CD14-positive monocyte (primary cell): ENCODE data around the gene VSIG10L2. TPM values are rescaled to one million over a fixed set of nuclear protein-coding genes. Genes with fewer than 3 reads are reported as not detected.

ENCODE experiments used
- DNase-seq, 3 donors: peaks; one replicate each; pipeline ENCODE4 v3.0.0-alpha.2; 2011 to 2022
- H2AFZ ChIP-seq: 2 replicates; pipeline ENCODE4 v1.6.0; 2012; ENCODE audit warnings: mild to moderate bottlenecking, low read depth, low read length, inconsistent platforms; ENCODE audit not compliant: insufficient read depth, poor library complexity, severe bottlenecking
- H3K27ac ChIP-seq, 2 donors: 1 replicate in 1 of 2; 2 replicates in 1 of 2; pipeline ENCODE4 v1.5.1; 2012 to 2013; ENCODE audit warnings: low read length in 2 of 2, control low read depth in 1 of 2, inconsistent platforms in 1 of 2, low read depth in 1 of 2, mild to moderate bottlenecking in 1 of 2
- H3K27me3 ChIP-seq, 2 donors: one replicate each; pipeline versions ENCODE4 v1.6.0 to v1.6.1; 2011 to 2013; ENCODE audit warnings: low read length in 2 of 2; ENCODE audit not compliant: control insufficient read depth in 2 of 2, insufficient read depth in 2 of 2
- H3K36me3 ChIP-seq, 2 donors: replicated peaks in 1 of 2; 1 replicate in 1 of 2; 2 replicates in 1 of 2; pipeline versions ENCODE4 v1.5.1 to v1.6.1; 2012 to 2013; ENCODE audit warnings: low read length in 2 of 2, control low read depth in 1 of 2, inconsistent platforms in 1 of 2, mild to moderate bottlenecking in 1 of 2; ENCODE audit not compliant: insufficient read depth in 2 of 2, control insufficient read depth in 1 of 2
- H3K4me1 ChIP-seq, 2 donors: 1 replicate in 1 of 2; 2 replicates in 1 of 2; pipeline versions ENCODE4 v1.5.1 to v1.6.1; 2012 to 2013; ENCODE audit warnings: low read length in 2 of 2, control low read depth in 1 of 2, inconsistent platforms in 1 of 2, mild to moderate bottlenecking in 1 of 2, moderate library complexity in 1 of 2; ENCODE audit not compliant: insufficient read depth in 2 of 2, control insufficient read depth in 1 of 2
- H3K4me2 ChIP-seq: replicated peaks from 2 replicates; pipeline ENCODE3; 2012; ENCODE audit warnings: low read length, moderate library complexity, mild to moderate bottlenecking; ENCODE audit not compliant: poor library complexity, severe bottlenecking; ENCODE audit errors: extremely low read depth
- H3K4me3 ChIP-seq, 3 experiments: fragments of 200-600 bp in 1 of 3; sonication (generic) in 1 of 3; replicated peaks in 1 of 3; 1 replicate in 2 of 3; 2 replicates in 1 of 3; pipeline ENCODE4 v1.5.1; 2011 to 2013; ENCODE audit warnings: low read length in 3 of 3, mild to moderate bottlenecking in 3 of 3, control low read depth in 2 of 3, low read depth in 2 of 3, inconsistent platforms in 1 of 3, moderate library complexity in 1 of 3
- H3K79me2 ChIP-seq: 2 replicates; pipeline ENCODE4 v1.6.0; 2012; ENCODE audit warnings: mild to moderate bottlenecking, control low read depth, inconsistent platforms, low read length, moderate library complexity; ENCODE audit not compliant: insufficient read depth
- H3K9ac ChIP-seq: 2 replicates; pipeline ENCODE4 v1.6.0; 2017; ENCODE audit warnings: low read length, mild to moderate bottlenecking; ENCODE audit not compliant: insufficient read depth, poor library complexity, severe bottlenecking
- H3K9me3 ChIP-seq, 2 donors: replicated peaks in 1 of 2; 1 replicate in 1 of 2; 2 replicates in 1 of 2; pipeline versions ENCODE4 v1.5.1 to v1.6.1; 2012 to 2013; ENCODE audit warnings: low read length in 2 of 2, control low read depth in 1 of 2; ENCODE audit not compliant: control insufficient read depth in 1 of 2, insufficient read depth in 1 of 2
- H4K20me1 ChIP-seq: 2 replicates; pipeline ENCODE4 v1.6.0; 2012; ENCODE audit warnings: mild to moderate bottlenecking, low read length, control low read depth, moderate library complexity; ENCODE audit not compliant: insufficient read depth
- H3K27ac Mint-ChIP-seq, 7 donors: one replicate each; pipeline ENCODE4 v1.8.0; 2020; ENCODE audit warnings: mild to moderate bottlenecking in 7 of 7, mixed read lengths in 7 of 7, moderate library complexity in 6 of 7, inconsistent platforms in 2 of 7
- H3K27me3 Mint-ChIP-seq, 3 donors: one replicate each; pipeline ENCODE4 v1.8.0; 2021 to 2022; ENCODE audit warnings: low read depth in 3 of 3, mild to moderate bottlenecking in 3 of 3, mixed read lengths in 3 of 3, moderate library complexity in 3 of 3, inconsistent platforms in 1 of 3
- H3K36me3 Mint-ChIP-seq, 2 donors: one replicate each; pipeline ENCODE4 v1.8.0; 2020; ENCODE audit warnings: mixed read lengths in 2 of 2, inconsistent platforms in 1 of 2, mild to moderate bottlenecking in 1 of 2
- H3K4me1 Mint-ChIP-seq: one replicate; pipeline ENCODE4 v1.8.0; 2020; ENCODE audit warnings: mild to moderate bottlenecking, mixed read lengths
- H3K4me3 Mint-ChIP-seq, 2 donors: one replicate each; pipeline ENCODE4 v1.8.0; 2020; ENCODE audit warnings: mild to moderate bottlenecking in 2 of 2, mixed read lengths in 2 of 2, moderate library complexity in 1 of 2
- H3K9me3 Mint-ChIP-seq, 7 donors: one replicate each; pipeline ENCODE4 v1.8.0; 2020 to 2022; ENCODE audit warnings: mixed read lengths in 7 of 7, mild to moderate bottlenecking in 6 of 7, moderate library complexity in 6 of 7, inconsistent platforms in 2 of 7
- WGBS: methylation state at CpG from one replicate; pipeline ENCODE4 v1.1.5; 2013; ENCODE audit warnings: missing lambda C conversion rate; ENCODE audit not compliant: insufficient coverage; 5-methylcytosine and 5-hydroxymethylcytosine counted together
- intact Hi-C, 2 donors: fragments of 100-400 bp; cut with micrococcal nuclease; formaldehyde crosslinking; loops; one replicate each; pipeline versions ENCODE4 v1.15.0 to v1.15.1; 2023
- polyA plus RNA-seq, 3 donors: library from polyadenylated mRNA; depleted of rRNA in 1 of 3; unstranded in 2 of 3; stranded (reverse) in 1 of 3; fragments of 300-500 nt in 2 of 3; fragments of >200 nt in 1 of 3; fragmentation: Illumina TruSeq in 2 of 3; gene quantifications; 1 replicate in 2 of 3; 2 replicates in 1 of 3; pipeline ENCODE4 v1.2.3, GENCODE V29; 2012 to 2021
- TF ChIP-seq, protein P1 (sequence below): fragments of 200-600 bp; IDR thresholded peaks from one replicate; pipeline ENCODE4 v1.8.0; 2022; ENCODE audit warnings: antibody characterized with exemption, mild to moderate bottlenecking

VSIG10L2 gene
- polyA plus RNA-seq, 3 donors = not detected

DNA sequence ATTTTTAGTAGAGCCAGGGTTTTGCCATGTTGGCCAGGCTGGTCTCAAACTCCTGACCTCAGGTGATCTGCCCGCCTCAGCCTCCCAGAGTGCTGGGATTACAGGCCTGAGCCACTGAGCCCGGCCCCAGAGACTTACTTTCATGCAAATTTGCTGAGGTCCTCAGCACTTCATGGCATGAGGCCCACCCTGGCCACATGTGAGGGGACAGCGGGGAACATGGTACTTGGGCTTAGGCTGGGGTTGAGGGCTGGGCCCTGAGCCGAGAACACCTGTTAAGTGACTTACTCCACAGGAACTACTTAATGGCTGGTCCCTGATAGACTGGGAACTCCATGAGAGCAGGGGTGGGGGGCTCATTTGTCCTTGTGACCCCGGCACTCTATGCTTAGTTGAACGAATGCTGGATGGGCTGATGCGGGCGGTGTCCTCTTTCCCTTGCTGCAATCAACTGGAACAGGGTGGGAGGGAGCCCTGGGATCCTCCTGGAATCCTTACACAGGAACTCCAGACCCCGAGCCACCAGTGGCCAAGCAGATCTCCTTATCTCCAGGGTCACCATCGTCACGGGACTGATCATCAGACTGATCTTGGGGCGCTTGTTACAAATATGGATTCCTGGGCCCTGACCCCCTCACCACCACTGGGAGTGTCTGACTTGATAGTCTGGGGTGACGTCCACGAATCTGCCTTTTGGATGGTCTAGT lies 1.0 kb downstream of the VSIG10L2 start:
- Histone ChIP-seq H4K20me1 (no peaks in the 10 kb centered on the region), H3K36me3 (no peaks in the 10 kb centered on the region), H3K79me2 (no peaks in the 10 kb centered on the region), H3K9ac (no peak overlapping the region), H3K27me3 (no peaks in the 10 kb centered on the region), H3K9me3 (no peaks in the 10 kb centered on the region), H2AFZ (no peak overlapping the region), H3K4me2 (no peak overlapping the region), H3K4me1 (no peaks in the 10 kb centered on the region), H3K4me3 (no peak overlapping the region), H3K27ac (no peak overlapping the region)
- H3K36me3 Mint-ChIP-seq = no peaks in the 10 kb centered on the region
- H3K27me3 Mint-ChIP-seq = peaks cover 2 to 7% (median 4%) of the 10 kb centered on the region in 3 donors
- intact Hi-C loops = no loop called here
- 93% methylated on average over 10 of the region's 14 CpGs for WGBS
- no peaks in the 10 kb centered on the region for H3K4me1 Mint-ChIP-seq
- no peak for DNase-seq
- TF ChIP-seq, protein P1, sequence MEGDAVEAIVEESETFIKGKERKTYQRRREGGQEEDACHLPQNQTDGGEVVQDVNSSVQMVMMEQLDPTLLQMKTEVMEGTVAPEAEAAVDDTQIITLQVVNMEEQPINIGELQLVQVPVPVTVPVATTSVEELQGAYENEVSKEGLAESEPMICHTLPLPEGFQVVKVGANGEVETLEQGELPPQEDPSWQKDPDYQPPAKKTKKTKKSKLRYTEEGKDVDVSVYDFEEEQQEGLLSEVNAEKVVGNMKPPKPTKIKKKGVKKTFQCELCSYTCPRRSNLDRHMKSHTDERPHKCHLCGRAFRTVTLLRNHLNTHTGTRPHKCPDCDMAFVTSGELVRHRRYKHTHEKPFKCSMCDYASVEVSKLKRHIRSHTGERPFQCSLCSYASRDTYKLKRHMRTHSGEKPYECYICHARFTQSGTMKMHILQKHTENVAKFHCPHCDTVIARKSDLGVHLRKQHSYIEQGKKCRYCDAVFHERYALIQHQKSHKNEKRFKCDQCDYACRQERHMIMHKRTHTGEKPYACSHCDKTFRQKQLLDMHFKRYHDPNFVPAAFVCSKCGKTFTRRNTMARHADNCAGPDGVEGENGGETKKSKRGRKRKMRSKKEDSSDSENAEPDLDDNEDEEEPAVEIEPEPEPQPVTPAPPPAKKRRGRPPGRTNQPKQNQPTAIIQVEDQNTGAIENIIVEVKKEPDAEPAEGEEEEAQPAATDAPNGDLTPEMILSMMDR = no peak
- no peak overlapping the region for H3K4me3 Mint-ChIP-seq
- no peak overlapping the region for H3K27ac Mint-ChIP-seq
- no peaks in the 10 kb centered on the region for H3K9me3 Mint-ChIP-seq

DNA sequence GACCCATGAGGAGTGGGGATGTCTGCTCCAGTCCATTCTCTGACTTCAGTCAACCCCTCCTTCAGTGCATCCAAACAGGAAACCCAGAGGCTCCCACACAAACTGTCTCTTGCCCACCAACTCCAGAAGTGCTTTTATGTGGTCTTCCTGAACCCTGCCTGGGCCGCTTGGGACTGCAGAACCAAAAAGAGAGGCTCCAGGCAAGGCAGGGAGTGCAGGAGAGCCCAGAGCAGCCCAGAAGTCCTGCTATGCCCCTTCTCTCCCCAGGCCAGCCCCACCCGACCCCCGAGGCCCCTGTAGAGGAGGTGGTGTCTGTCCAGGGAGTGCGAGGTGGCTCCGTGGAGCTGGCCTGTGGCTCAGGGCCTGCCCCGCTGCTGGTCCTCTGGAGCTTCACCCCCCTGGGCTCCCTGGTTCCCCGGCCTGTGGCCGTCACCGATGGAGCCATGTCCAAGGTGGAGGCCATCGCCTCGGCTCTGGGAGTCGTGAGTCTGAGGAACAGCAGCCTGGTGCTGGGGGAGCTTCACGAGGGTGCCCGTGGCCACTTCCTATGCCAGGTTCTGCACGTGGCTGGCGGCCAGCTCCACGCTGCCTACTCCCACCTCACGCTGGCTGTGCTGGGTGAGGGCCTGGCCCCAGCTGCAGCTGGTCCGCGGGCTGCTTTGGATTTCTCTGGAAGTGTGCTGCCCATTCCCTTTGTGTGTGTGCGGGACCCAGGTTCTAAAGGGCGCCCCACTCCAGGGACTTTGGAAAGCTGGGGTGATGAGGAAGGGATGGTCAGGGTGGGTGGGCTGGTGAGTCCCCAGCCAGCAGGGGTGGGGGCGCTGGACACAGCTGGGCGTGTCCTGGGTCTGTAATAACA lies 1.8 kb downstream of the VSIG10L2 start:
- H3K79me2 ChIP-seq = no peaks in the 10 kb centered on the region
- 86% methylated on average over 21 of the region's 24 CpGs for WGBS
- intact Hi-C loops = no loop called here
- H3K27me3 Mint-ChIP-seq = peaks cover 2 to 5% (median 4%) of the 10 kb centered on the region in 3 donors
- H3K4me2 ChIP-seq = no peak overlapping the region
- no peaks in the 10 kb centered on the region for H4K20me1 ChIP-seq
- no peaks in the 10 kb centered on the region for H3K36me3 Mint-ChIP-seq
- H3K4me3 Mint-ChIP-seq = no peak overlapping the region
- no peaks in the 10 kb centered on the region for H3K4me1 ChIP-seq
- H2AFZ ChIP-seq = no peak overlapping the region
- no peaks in the 10 kb centered on the region for H3K9me3 Mint-ChIP-seq
- no peaks in the 10 kb centered on the region for H3K4me1 Mint-ChIP-seq
- no peak overlapping the region for H3K27ac ChIP-seq
- H3K36me3 ChIP-seq = no peaks in the 10 kb centered on the region
- no peak overlapping the region for H3K4me3 ChIP-seq
- DNase-seq = no peak
- H3K9me3 ChIP-seq = no peaks in the 10 kb centered on the region
- TF ChIP-seq, protein P1 = no peak
- no peak overlapping the region for H3K27ac Mint-ChIP-seq
- H3K9ac ChIP-seq = no peak overlapping the region
- no peaks in the 10 kb centered on the region for H3K27me3 ChIP-seq
